ENCODE results near the gene BFAR.

The BFAR gene

GRCh38 chr16:14611660-14612059, 21.1 kb upstream of the BFAR start:
- Histone ChIP-seq H3K4me2 (ENCODE audit: low read length) (peak overlapping the region; percentile 98), H3K9me2 (replicated peaks; ENCODE audit: control insufficient read depth, low read length) (no peaks in the 10 kb centered on the region), H3K27ac (ENCODE audit: low read depth, low read length) (peak overlapping the region; percentile 99), H3K36me3 (ENCODE audit: control insufficient read depth, low read length) (peaks cover 73% of the 10 kb centered on the region), H3K4me3 (ENCODE audit: low read length) (0 out of 2 replicates have a peak overlapping the region, but pooled peaks have one; percentile 51), H3K79me2 (ENCODE audit: control insufficient read depth, low read length) (peaks cover 30% of the 10 kb centered on the region), H3K27me3 (ENCODE audit: control insufficient read depth, low read length) (no peaks in the 10 kb centered on the region), H3F3A (ENCODE audit: control insufficient read depth, insufficient read depth) (peaks cover 43% of the 10 kb centered on the region), H3K4me1 (ENCODE audit: control insufficient read depth, low read length) (peaks cover 54% of the 10 kb centered on the region), H3K9me3 (ENCODE audit: control insufficient read depth, insufficient read depth, low read length) (no peaks in the 10 kb centered on the region), H4K20me1 (ENCODE audit: control insufficient read depth, insufficient read depth, low read depth, low read length) (no peaks in the 10 kb centered on the region)
- TF ChIP-seq CTCF (IDR thresholded peaks at IDR 0.05; ENCODE audit: low read depth, low read length, poor library complexity, severe bottlenecking) (no peak), EZH2phosphoT487 (IDR thresholded peaks at IDR 0.05; ENCODE audit: borderline replicate concordance, low read length) (no peak)

DNA sequence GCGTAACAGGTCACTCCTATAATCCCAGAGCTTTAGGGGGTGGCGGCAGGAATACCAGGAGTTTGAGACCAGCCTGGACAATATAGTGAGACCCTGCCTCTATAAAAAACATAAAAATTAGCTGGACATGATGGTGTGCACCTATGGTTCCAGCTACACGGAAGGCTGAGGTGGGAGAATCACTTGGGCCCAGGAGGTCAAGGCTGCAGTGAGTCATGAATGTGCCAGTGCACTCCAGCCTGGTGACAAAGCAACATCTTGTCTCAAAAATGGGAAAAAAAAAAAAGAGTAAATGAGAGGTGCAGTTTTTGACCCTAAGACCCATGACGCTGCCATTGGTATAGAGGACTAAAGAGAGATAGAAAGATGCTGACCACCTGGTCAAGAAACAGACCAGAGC, 18.8 kb upstream of the BFAR start:
- Histone ChIP-seq H3F3A (ENCODE audit: control insufficient read depth, insufficient read depth) (peaks cover 21% of the 10 kb centered on the region), H3K4me2 (ENCODE audit: low read length) (no peak overlapping the region), H3K36me3 (ENCODE audit: control insufficient read depth, low read length) (peaks cover 77% of the 10 kb centered on the region), H3K27me3 (ENCODE audit: control insufficient read depth, low read length) (no peaks in the 10 kb centered on the region), H3K4me3 (ENCODE audit: low read length) (no peak overlapping the region), H3K27ac (ENCODE audit: low read depth, low read length) (no peak overlapping the region), H3K4me1 (ENCODE audit: control insufficient read depth, low read length) (peaks cover 30% of the 10 kb centered on the region), H4K20me1 (ENCODE audit: control insufficient read depth, insufficient read depth, low read depth, low read length) (no peaks in the 10 kb centered on the region), H3K79me2 (ENCODE audit: control insufficient read depth, low read length) (peaks cover 38% of the 10 kb centered on the region), H3K9me2 (replicated peaks; ENCODE audit: control insufficient read depth, low read length) (no peaks in the 10 kb centered on the region), H3K9me3 (ENCODE audit: control insufficient read depth, insufficient read depth, low read length) (no peaks in the 10 kb centered on the region)
- no peak for TF ChIP-seq EZH2phosphoT487 (IDR thresholded peaks at IDR 0.05; ENCODE audit: borderline replicate concordance, low read length)
- no peak for TF ChIP-seq CTCF (IDR thresholded peaks at IDR 0.05; ENCODE audit: low read depth, low read length, poor library complexity, severe bottlenecking)

GRCh38 chr16:14616280-14616679, 16.5 kb upstream of the BFAR start:
- H4K20me1 ChIP-seq (ENCODE audit: control insufficient read depth, insufficient read depth, low read depth, low read length), result no peaks in the 10 kb centered on the region
- H3K27me3 ChIP-seq (ENCODE audit: control insufficient read depth, low read length), result no peaks in the 10 kb centered on the region
- H3F3A ChIP-seq (ENCODE audit: control insufficient read depth, insufficient read depth), result no peaks in the 10 kb centered on the region
- TF ChIP-seq CTCF (IDR thresholded peaks at IDR 0.05; ENCODE audit: low read depth, low read length, poor library complexity, severe bottlenecking), result no peak
- TF ChIP-seq EZH2phosphoT487 (IDR thresholded peaks at IDR 0.05; ENCODE audit: borderline replicate concordance, low read length), result no peak
- H3K9me3 ChIP-seq (ENCODE audit: control insufficient read depth, insufficient read depth, low read length), result no peaks in the 10 kb centered on the region
- peaks cover 19% of the 10 kb centered on the region for H3K4me1 ChIP-seq (ENCODE audit: control insufficient read depth, low read length)
- H3K9me2 ChIP-seq (replicated peaks; ENCODE audit: control insufficient read depth, low read length), result no peaks in the 10 kb centered on the region
- peaks cover 76% of the 10 kb centered on the region for H3K36me3 ChIP-seq (ENCODE audit: control insufficient read depth, low read length)
- no peak overlapping the region for H3K4me3 ChIP-seq (ENCODE audit: low read length)
- H3K4me2 ChIP-seq (ENCODE audit: low read length), result no peak overlapping the region
- H3K27ac ChIP-seq (ENCODE audit: low read depth, low read length), result no peak overlapping the region
- peaks cover 47% of the 10 kb centered on the region for H3K79me2 ChIP-seq (ENCODE audit: control insufficient read depth, low read length)

All from DOHH2 (cell line).